Measurements from ENCODE around the gene TRMT11.
A peak's percentile ranks its signal among the peaks of the same experiment; 100 is the strongest.
"Not testable (repeated sequence)": the region's sequence is repeated elsewhere in the genome, so short reads cannot be mapped to it uniquely, and the experiment has no call there.

TRMT11 gene

DNA sequence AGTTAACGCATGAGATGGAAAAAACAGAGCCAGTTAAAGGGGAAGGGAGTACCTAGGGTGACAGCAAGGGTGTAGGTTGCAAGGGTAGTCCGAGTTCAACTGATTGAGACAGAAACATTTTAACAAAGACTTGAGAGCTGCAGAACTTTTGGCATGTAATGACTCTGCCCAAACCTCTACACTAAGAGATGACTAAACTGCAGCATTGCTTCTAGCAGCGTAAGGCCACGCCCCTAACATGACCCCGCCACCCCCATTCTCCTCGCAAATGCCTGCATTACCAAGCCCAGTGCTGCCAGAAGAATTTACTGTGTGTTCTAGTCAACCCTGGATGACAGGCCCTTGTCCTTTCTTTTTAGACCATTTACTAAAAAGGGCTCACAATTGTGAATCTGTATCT is 36.0 kb upstream of the TRMT11 start:
- Mint-ChIP-seq H3K4me3 (no peak overlapping the region), H3K27ac (no peak overlapping the region), H3K36me3 (ENCODE audit: low read depth) (no peaks in the 10 kb centered on the region), H3K27me3 (no peaks in the 10 kb centered on the region), H3K9me3 (no peaks in the 10 kb centered on the region), H3K4me1 (ENCODE audit: low read depth) (peaks cover 20% of the 10 kb centered on the region)
- intact Hi-C loops (cut with micrococcal nuclease): no loop called here

DNA sequence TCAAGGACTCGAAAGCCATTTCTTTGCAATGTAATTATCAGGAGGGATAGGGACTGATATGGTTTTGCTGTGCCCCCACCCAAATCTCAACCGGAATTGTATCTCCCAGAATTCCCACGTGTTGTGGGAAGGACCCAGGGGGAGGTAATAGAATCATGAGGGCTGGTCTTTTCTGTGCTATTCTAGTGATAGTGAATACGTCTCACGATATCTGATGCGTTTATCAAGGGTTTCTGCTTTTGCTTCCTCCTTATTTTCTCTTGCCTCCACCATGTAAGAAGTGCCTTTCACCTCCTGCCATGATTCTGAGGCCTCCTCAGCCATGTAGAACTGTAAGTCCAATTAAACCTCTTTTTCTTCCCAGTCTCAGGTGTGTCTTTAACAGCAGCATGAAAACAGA is 35.6 kb upstream of the TRMT11 start:
- H3K9me3 Mint-ChIP-seq; H3K4me3 Mint-ChIP-seq; H3K27ac Mint-ChIP-seq; intact Hi-C loops (cut with micrococcal nuclease); H3K27me3 Mint-ChIP-seq; H3K36me3 Mint-ChIP-seq (ENCODE audit: low read depth): not testable (repeated sequence)
- peaks cover 17% of the 10 kb centered on the region for H3K4me1 Mint-ChIP-seq (ENCODE audit: low read depth)

DNA sequence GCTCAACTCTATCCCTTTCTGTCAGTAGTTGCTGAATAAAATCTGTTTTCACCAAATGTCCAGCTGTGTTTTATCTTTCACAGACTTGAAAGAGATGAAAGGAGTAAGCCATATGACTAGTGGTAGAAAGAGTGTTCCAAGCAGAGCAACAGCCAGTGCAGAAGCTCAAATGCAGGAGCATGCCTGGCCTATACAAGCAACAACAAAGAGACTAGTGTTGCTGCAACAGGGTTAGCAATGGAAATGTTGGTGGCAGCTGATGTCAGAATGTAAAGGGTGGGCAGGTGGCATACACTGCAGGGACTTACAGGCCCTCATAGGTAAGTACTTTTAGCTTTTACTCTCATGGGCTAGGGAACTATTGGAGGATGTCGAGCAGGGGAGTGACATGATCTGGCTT is 35.0 kb upstream of the TRMT11 start:
- intact Hi-C loops (cut with micrococcal nuclease): no loop called here
- Mint-ChIP-seq H3K4me1 (ENCODE audit: low read depth) (peaks cover 11% of the 10 kb centered on the region), H3K9me3 (no peaks in the 10 kb centered on the region), H3K36me3 (ENCODE audit: low read depth) (no peaks in the 10 kb centered on the region), H3K27ac (no peak overlapping the region), H3K4me3 (no peak overlapping the region), H3K27me3 (no peaks in the 10 kb centered on the region)

DNA sequence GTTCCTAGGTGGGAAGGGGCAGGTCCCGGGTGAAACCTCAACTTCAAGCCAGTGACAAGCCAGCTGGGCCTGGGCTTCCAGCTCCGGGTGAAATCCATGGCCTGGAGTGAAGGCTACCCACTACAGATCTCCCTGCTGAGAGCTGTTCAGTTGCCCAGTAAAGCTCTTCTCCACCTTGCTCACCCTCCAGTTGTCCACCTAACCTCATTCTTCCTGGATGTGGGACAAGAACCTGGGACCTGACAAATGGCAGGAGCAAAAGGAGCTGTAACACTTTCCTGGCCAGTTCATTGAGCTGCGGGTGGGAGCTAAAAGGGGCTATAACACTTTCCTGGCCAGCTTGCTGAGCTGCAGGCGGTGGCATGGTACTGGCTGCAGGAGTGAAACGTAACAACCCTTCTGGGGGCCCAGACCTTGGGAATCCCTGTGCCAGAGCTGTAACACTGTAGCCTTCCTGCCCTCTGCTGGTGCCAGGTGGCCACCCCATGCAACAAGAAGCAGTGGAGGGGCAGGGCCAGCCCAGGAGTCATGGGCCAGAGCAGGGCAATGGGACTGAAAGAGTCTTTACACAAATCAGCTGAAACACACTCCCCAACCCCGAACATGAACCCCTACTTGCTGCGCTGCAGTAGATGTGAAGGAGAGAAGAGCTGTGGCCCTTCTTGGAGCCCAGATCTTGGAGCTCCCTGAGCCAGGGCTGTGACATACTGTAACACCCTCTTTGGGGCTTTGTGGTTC is 33.4 kb upstream of the TRMT11 start:
- intact Hi-C loops (cut with micrococcal nuclease): no loop called here
- Mint-ChIP-seq H3K27ac (no peak overlapping the region), H3K9me3 (no peaks in the 10 kb centered on the region), H3K27me3 (no peaks in the 10 kb centered on the region), H3K36me3 (ENCODE audit: low read depth) (no peaks in the 10 kb centered on the region), H3K4me1 (ENCODE audit: low read depth) (peaks cover 8% of the 10 kb centered on the region), H3K4me3 (no peak overlapping the region)

DNA sequence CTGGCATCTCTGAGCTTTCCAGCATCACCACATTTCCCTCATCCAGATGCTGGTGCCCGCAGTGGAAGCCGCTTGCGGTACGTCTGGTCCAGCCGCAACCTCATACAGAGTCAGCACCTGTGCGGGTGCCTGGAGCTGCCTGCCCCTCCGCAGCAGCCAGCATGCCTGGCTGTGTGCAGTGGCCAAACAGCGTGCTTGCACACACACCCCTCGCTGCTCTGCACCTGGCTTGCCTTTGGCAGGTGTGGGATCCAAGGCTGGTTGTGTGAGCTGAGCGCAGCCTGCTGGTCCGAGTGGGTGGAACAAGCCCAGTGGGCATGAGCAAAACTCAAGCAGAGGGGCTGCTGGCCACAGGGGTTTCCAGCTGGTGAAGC is 32.9 kb upstream of the TRMT11 start:
- Mint-ChIP-seq H3K4me1 (ENCODE audit: low read depth) (peaks cover 4% of the 10 kb centered on the region), H3K36me3 (ENCODE audit: low read depth) (no peaks in the 10 kb centered on the region), H3K4me3 (no peak overlapping the region), H3K9me3 (no peaks in the 10 kb centered on the region), H3K27ac (no peak overlapping the region), H3K27me3 (no peaks in the 10 kb centered on the region)
- intact Hi-C loops (cut with micrococcal nuclease): no loop called here

DNA sequence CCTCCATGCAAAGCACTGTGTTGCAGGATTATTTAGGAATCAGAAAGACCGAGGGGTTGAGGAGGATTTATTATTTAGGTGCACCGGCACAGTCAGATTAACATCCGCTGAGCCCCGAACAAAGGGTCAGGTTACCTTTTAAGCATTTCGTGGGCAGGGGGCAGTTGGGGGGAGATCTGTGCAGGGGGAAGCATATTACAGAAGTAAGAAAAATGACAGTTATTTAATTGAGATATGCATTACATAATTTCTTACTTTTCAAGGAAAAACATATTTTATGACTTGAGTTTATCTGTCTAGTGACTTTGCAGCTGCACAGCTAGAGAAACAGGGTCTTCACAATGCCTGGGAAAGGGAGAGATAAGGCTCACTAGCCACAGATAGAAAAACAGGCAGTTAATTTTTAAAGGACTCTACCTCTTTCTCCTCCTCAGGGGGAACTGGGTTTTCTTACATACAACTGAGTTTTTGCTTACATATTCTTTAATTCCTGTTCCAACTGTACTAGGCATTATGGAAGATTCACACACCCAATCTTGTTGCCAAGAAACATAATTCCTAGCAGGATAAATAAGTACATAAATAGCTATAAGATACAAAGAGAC is 31.5 kb upstream of the TRMT11 start:
- H3K27me3 Mint-ChIP-seq: no peaks in the 10 kb centered on the region
- no peak overlapping the region for H3K27ac Mint-ChIP-seq
- no peak overlapping the region for H3K4me3 Mint-ChIP-seq
- H3K36me3 Mint-ChIP-seq (ENCODE audit: low read depth): no peaks in the 10 kb centered on the region
- intact Hi-C loops (cut with micrococcal nuclease): loop anchor here (5.0 kb wide), 1 partner anchor 33 kb away; no protein-coding TSS in a partner anchor
- H3K9me3 Mint-ChIP-seq: no peaks in the 10 kb centered on the region
- H3K4me1 Mint-ChIP-seq (ENCODE audit: low read depth): no peaks in the 10 kb centered on the region

DNA sequence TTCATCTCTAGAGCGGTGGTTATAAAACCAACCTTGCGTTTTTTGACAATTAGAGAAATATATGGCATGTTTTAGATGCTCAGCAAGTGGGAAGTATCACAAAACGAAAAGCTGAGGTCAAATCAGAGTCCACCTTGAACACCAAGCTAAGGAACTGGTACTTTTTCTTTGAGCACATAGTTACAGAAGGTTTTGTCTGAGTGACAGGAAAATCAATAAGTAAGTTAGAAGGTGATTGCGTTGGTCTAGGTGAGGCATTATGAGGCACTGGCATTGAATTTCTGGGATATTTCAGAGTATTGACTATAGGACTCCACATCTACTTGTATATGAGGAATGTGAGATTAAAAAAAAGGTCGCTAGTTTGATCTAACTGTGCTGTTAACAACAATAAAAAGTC is 30.4 kb upstream of the TRMT11 start:
- intact Hi-C loops (cut with micrococcal nuclease): loop anchor here (2.0 to 5.0 kb wide), 2 partner anchors 34 to 175 kb away; no protein-coding TSS in a partner anchor
- no peaks in the 10 kb centered on the region for H3K27me3 Mint-ChIP-seq

DNA sequence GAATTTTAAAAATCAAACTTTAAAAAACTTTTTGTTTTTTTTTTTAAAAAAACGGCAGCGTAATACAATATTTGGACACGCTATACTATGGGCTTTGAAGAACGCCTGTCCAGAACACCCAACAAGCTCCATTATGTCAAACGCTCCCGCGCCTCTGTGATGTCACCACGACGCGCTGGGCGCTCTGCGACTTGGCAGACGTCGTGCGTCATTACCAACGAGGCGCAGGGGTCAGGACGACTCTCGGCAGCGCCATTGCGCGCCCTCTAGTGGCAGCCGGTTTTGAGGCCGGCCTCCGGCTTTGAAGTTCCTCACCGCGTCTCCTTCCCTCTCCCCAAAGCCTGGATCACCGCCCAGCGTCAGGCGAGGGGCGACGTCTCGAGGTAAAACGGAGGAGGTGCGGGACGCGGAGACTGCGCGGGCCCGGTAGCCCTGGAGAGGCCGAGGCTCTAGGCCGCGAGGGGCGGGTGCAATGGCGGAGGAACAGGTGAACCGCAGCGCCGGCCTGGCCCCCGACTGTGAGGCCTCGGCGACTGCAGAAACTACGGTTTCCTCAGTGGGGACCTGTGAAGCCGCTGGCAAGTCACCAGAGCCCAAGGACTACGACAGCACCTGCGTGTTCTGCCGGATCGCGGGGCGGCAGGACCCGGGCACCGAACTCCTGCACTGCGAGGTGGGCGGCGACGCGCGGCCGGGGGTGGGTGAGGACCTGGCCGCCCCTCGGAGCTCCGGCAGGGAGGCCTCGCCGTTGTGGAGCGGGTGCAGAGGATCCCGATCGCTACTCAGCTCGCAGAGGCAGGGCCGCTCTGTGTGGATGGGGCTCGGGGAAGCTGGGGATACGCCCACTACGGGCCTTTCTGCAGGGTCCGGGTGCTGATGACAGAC is 29.6 kb upstream of the TRMT11 start, which contains the start of gene HINT3:
Gene HINT3, plus strand, starts transcription at position 265 of the 885 bp plus-strand sequence. Its CDS starts 208 bp downstream, at position 473.
- no peak within 1 kb of the TSS for H3K27ac Mint-ChIP-seq
- H3K9me3 Mint-ChIP-seq: no peaks in the 10 kb centered on the region
- intact Hi-C loops (cut with micrococcal nuclease): loop anchor here (2.0 to 5.0 kb wide), 2 partner anchors 34 to 176 kb away; no protein-coding TSS in a partner anchor
- H3K27me3 Mint-ChIP-seq: no peaks in the 10 kb centered on the region
- no peaks in the 10 kb centered on the region for H3K36me3 Mint-ChIP-seq (ENCODE audit: low read depth)
- no peak within 1 kb of the TSS for H3K4me3 Mint-ChIP-seq
- peaks cover 2% of the 10 kb centered on the region for H3K4me1 Mint-ChIP-seq (ENCODE audit: low read depth)

More for the DNA sequence above, 30.4 kb upstream of the TRMT11 start:
- no peaks in the 10 kb centered on the region for H3K4me1 Mint-ChIP-seq (ENCODE audit: low read depth)
- no peak overlapping the region for H3K4me3 Mint-ChIP-seq
- no peaks in the 10 kb centered on the region for H3K36me3 Mint-ChIP-seq (ENCODE audit: low read depth)
- H3K27ac Mint-ChIP-seq: no peak overlapping the region
- no peaks in the 10 kb centered on the region for H3K9me3 Mint-ChIP-seq

DNA sequence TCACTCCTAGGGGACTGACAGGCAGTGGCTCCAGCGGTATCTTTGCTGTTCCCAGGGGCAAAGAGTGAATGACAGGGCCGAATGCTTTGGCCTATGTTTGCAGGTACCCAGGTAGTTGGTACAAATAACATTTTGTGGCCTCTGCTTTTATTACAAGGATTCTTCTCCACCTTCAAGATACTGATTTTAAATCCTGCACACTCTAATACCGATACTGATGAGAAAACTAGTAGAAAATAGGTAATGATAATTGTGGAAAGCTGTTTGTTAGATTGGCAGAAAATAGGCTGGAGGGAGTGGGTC is 29.0 kb upstream of the TRMT11 start:
- Mint-ChIP-seq H3K36me3 (ENCODE audit: low read depth) (no peaks in the 10 kb centered on the region), H3K27me3 (no peaks in the 10 kb centered on the region), H3K9me3 (no peaks in the 10 kb centered on the region), H3K4me3 (no peak overlapping the region), H3K27ac (no peak overlapping the region), H3K4me1 (ENCODE audit: low read depth) (peaks cover 4% of the 10 kb centered on the region)
- intact Hi-C loops (cut with micrococcal nuclease): loop anchor here (2.0 to 5.0 kb wide), 2 partner anchors 35 to 177 kb away; no protein-coding TSS in a partner anchor

DNA sequence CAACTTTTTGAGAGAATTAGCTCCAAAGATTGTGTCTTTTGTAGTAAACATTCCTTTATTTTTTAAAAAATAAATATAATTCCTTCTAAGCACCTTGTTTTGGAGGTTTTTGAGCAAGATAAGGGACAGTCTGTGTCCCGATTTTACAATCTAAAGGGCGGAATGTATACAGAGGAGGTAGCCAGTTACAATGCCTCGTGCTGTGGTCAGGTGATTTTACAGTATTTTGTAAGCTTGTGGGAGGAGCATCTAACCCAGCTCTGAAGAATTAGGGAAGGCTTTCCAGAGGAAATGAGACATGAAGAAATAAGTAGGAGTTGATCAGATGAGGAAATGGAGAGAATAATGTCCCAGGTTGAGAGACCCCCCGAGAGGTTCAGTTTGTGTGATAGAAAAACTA is 28.5 kb upstream of the TRMT11 start:
- H3K36me3 Mint-ChIP-seq (ENCODE audit: low read depth): peaks cover 1% of the 10 kb centered on the region
- no peaks in the 10 kb centered on the region for H3K27me3 Mint-ChIP-seq
- no peak overlapping the region for H3K27ac Mint-ChIP-seq
- intact Hi-C loops (cut with micrococcal nuclease): loop anchor here (2.0 to 5.0 kb wide), 2 partner anchors 36 to 177 kb away; no protein-coding TSS in a partner anchor
- H3K4me1 Mint-ChIP-seq (ENCODE audit: low read depth): peaks cover 5% of the 10 kb centered on the region
- H3K9me3 Mint-ChIP-seq: no peaks in the 10 kb centered on the region
- no peak overlapping the region for H3K4me3 Mint-ChIP-seq

DNA sequence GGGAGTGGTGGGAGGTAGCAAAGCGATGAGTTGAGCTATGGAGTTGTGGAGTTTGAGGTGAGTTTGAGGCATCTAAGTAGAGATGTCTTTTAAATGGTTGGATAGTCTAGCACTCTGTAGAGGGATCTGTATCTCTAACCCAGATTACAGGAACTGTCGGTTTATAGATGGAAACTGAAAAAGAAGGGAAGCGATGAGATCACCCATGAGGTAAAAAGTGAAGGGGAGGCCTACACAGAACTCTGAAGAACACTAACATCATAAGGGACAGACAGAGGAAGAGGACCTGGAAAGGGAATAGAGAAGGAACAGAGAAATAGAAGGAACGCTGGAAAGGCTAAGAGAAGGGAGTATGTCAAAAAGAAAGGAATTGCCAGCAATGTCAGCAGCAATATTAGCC is 27.3 kb upstream of the TRMT11 start:
- no peaks in the 10 kb centered on the region for H3K9me3 Mint-ChIP-seq
- H3K4me3 Mint-ChIP-seq: no peak overlapping the region
- intact Hi-C loops (cut with micrococcal nuclease): loop anchor here (5.0 kb wide), 1 partner anchor 37 kb away; no protein-coding TSS in a partner anchor
- peaks cover 17% of the 10 kb centered on the region for H3K4me1 Mint-ChIP-seq (ENCODE audit: low read depth)
- peaks cover 9% of the 10 kb centered on the region for H3K36me3 Mint-ChIP-seq (ENCODE audit: low read depth)
- no peak overlapping the region for H3K27ac Mint-ChIP-seq
- no peaks in the 10 kb centered on the region for H3K27me3 Mint-ChIP-seq

DNA sequence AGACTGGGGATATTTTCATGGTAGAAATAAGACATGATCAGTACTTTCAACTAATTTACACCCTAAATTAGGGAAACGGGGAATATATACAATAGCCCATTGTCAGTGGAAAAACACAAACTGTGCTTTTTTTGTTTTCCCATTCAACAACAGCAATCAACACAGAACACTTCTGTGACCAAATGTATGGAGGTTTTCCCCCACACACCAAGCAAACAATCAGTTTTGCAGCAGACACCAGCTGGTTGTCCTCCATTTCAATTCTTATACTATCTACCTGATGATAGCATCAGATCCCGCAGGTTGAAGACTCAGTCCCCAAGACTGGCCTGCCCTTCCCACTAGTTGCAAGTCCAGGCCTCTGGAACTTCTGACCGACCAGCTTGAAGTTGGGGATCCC is 25.2 kb upstream of the TRMT11 start:
- peak overlapping the region; percentile 11 for H3K27ac Mint-ChIP-seq
- no peak overlapping the region for H3K4me3 Mint-ChIP-seq

DNA sequence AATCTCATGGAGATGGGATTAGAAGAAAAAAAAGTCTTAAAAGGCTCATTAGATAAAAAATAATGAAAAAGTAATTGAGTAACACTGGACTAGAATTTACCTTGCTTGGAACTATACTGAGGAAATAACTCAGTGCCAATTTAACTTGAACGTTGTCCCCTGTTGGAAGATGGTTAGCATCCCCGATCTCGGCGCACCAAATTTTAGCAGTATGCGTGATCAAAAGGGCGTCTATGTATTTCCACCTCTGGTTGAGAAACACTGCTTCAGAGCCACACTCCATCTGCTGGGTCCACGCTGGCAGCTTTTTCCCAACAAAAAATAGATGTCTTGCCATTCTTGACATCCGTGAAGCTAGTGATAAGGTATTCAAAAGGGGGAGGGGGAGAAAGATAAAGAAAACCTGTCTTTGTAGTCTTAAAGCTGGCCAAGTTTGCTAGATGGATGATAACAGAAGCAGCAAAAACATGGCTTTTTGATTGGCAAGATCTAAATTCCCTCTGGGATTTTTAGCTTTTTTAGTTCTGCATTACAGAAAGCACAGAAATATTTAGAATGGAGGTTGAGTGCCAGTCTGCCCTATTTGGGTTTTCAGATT is 23.3 kb upstream of the TRMT11 start:
- Mint-ChIP-seq H3K4me1 (ENCODE audit: low read depth) (peaks cover 26% of the 10 kb centered on the region), H3K9me3 (no peaks in the 10 kb centered on the region), H3K4me3 (no peak overlapping the region), H3K36me3 (ENCODE audit: low read depth) (peaks cover 18% of the 10 kb centered on the region), H3K27me3 (no peaks in the 10 kb centered on the region), H3K27ac (no peak overlapping the region)
- intact Hi-C loops (cut with micrococcal nuclease): no loop called here

More for the DNA sequence above, 25.2 kb upstream of the TRMT11 start:
- H3K4me1 Mint-ChIP-seq (ENCODE audit: low read depth): peaks cover 26% of the 10 kb centered on the region
- peaks cover 9% of the 10 kb centered on the region for H3K36me3 Mint-ChIP-seq (ENCODE audit: low read depth)
- intact Hi-C loops (cut with micrococcal nuclease): no loop called here
- H3K9me3 Mint-ChIP-seq: no peaks in the 10 kb centered on the region
- H3K27me3 Mint-ChIP-seq: no peaks in the 10 kb centered on the region
